ENCODE data around the gene ZNF516. TPM values are rescaled to one million over a fixed set of nuclear protein-coding genes. Genes with fewer than 3 reads are reported as not detected.

Gene ZNF516
- total RNA-seq, 1 experiment from 2014 or later: 28.3 TPM

GRCh38 chr18:76445275-76445674 lies 49.8 kb downstream of the ZNF516 start:
- ChIA-PET POLR2A (interaction anchor here (1.2 to 2.0 kb wide), 3 partner anchors 15 to 264 kb away, joined by 5 to 6 read pairs (median 6); no protein-coding TSS in a partner anchor), CTCF (interaction anchor here (0.5 to 1.2 kb wide), 5 partner anchors 20 to 426 kb away, joined by 3 to 4 read pairs (median 3); no protein-coding TSS in a partner anchor)
- TF ChIP-seq, protein P1, sequence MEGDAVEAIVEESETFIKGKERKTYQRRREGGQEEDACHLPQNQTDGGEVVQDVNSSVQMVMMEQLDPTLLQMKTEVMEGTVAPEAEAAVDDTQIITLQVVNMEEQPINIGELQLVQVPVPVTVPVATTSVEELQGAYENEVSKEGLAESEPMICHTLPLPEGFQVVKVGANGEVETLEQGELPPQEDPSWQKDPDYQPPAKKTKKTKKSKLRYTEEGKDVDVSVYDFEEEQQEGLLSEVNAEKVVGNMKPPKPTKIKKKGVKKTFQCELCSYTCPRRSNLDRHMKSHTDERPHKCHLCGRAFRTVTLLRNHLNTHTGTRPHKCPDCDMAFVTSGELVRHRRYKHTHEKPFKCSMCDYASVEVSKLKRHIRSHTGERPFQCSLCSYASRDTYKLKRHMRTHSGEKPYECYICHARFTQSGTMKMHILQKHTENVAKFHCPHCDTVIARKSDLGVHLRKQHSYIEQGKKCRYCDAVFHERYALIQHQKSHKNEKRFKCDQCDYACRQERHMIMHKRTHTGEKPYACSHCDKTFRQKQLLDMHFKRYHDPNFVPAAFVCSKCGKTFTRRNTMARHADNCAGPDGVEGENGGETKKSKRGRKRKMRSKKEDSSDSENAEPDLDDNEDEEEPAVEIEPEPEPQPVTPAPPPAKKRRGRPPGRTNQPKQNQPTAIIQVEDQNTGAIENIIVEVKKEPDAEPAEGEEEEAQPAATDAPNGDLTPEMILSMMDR (IDR thresholded peaks at IDR 0.05; ENCODE audit: unreplicated experiment): no peak
- intact Hi-C loops (cut with micrococcal nuclease): no loop called here
- no TSS peak for BruUV-seq (replicated peaks)
- peaks cover 45% of the 10 kb centered on the region for H3K4me1 Mint-ChIP-seq (ENCODE audit: insufficient read depth, unreplicated experiment)
- no peaks in the 10 kb centered on the region for H3K9me3 Mint-ChIP-seq (ENCODE audit: unreplicated experiment)
- H3K4me3 Mint-ChIP-seq (ENCODE audit: unreplicated experiment): peak overlapping the region; percentile 19
- H3K36me3 Mint-ChIP-seq (ENCODE audit: insufficient read depth, unreplicated experiment): peaks cover 11% of the 10 kb centered on the region
- peak; percentile 62 for DNase-seq (ENCODE audit: unreplicated experiment)
- no peaks in the 10 kb centered on the region for H3K27me3 Mint-ChIP-seq (ENCODE audit: insufficient read depth, unreplicated experiment)
- H3K27ac Mint-ChIP-seq (ENCODE audit: low read depth, unreplicated experiment): no peak overlapping the region

DNA sequence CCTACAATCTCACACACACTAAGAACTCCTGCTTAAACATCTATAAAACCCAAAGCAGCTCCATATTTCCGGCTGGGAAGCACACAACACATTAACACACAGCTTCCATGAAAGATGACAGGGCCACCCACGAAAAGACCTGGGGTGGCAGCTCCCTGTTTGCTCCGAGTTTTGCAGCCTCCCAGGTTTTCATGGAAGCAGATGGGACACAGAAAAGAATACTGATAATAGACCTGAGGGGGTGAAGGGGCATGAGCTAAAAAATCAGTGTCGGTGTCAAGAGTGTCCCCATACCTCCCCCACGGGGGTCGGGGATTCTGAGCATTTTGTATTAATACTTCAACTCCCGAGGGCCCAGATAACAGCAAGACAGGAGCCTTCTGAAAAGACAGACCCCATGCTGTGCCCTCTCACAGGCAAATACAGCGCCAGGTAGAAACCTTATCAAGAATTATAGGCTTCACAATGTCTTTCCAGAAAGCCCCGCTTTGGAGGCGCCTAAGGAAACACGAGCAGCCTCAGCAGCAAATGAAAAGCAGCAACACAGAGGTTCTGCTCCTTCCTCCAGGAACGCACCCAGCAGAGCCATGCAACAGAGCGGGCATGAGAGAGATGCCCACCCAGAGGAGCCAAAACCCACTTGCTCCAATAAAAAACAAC lies 50.5 kb downstream of the ZNF516 start:
- BruUV-seq (replicated peaks): no TSS peak
- ChIA-PET POLR2A (interaction anchor here (0.6 to 2.0 kb wide), 4 partner anchors 16 to 265 kb away, joined by 3 to 6 read pairs (median 6); no protein-coding TSS in a partner anchor), CTCF (interaction anchor here (0.6 to 1.2 kb wide), 6 partner anchors 19 to 256 kb away, joined by 3 to 4 read pairs (median 3); no protein-coding TSS in a partner anchor)
- intact Hi-C loops (cut with micrococcal nuclease): no loop called here
- H3K4me1 Mint-ChIP-seq (ENCODE audit: insufficient read depth, unreplicated experiment): peaks cover 38% of the 10 kb centered on the region
- no peak overlapping the region for H3K4me3 Mint-ChIP-seq (ENCODE audit: unreplicated experiment)
- H3K27me3 Mint-ChIP-seq (ENCODE audit: insufficient read depth, unreplicated experiment): no peaks in the 10 kb centered on the region
- TF ChIP-seq, protein P1 (IDR thresholded peaks at IDR 0.05; ENCODE audit: unreplicated experiment): no peak
- DNase-seq (ENCODE audit: unreplicated experiment): no peak
- H3K36me3 Mint-ChIP-seq (ENCODE audit: insufficient read depth, unreplicated experiment): peaks cover 15% of the 10 kb centered on the region
- peak overlapping the region; percentile 35 for H3K27ac Mint-ChIP-seq (ENCODE audit: low read depth, unreplicated experiment)
- H3K9me3 Mint-ChIP-seq (ENCODE audit: unreplicated experiment): no peaks in the 10 kb centered on the region

- Mint-ChIP-seq H3K9me3 (ENCODE audit: unreplicated experiment) (no peaks in the 10 kb centered on the region), H3K27me3 (ENCODE audit: insufficient read depth, unreplicated experiment) (no peaks in the 10 kb centered on the region), H3K36me3 (ENCODE audit: insufficient read depth, unreplicated experiment) (peaks cover 15% of the 10 kb centered on the region), H3K27ac (ENCODE audit: low read depth, unreplicated experiment) (peak overlapping the region; percentile 35), H3K4me3 (ENCODE audit: unreplicated experiment) (no peak overlapping the region), H3K4me1 (ENCODE audit: insufficient read depth, unreplicated experiment) (peaks cover 31% of the 10 kb centered on the region)
- intact Hi-C loops (cut with micrococcal nuclease): no loop called here
- BruUV-seq (replicated peaks): no TSS peak
- no peak for DNase-seq (ENCODE audit: unreplicated experiment)
- ChIA-PET CTCF (interaction anchor here (0.6 kb wide), 3 partner anchors 59 to 193 kb away, joined by 3 to 4 read pairs (median 3); no protein-coding TSS in a partner anchor), POLR2A (interaction anchor here (0.5 to 2.0 kb wide), 4 partner anchors 17 to 266 kb away, joined by 3 to 6 read pairs (median 4); no protein-coding TSS in a partner anchor)
- TF ChIP-seq, protein P1 (IDR thresholded peaks at IDR 0.05; ENCODE audit: unreplicated experiment): no peak
Observed at GRCh38 chr18:76443519-76444445, 51.3 kb downstream of the ZNF516 start.
